HEK293T (cell line): Measurements from ENCODE around the gene RAB6A.
"Not testable (repeated sequence)": the region's sequence is repeated elsewhere in the genome, so short reads cannot be mapped to it uniquely, and the experiment has no call there.

Experiments
- ARNT ChIP-seq: fragments of 450-650 bp; IDR thresholded peaks from 2 replicates; pipeline ENCODE4 v1.6.1; 2017; ENCODE audit warnings: mild to moderate bottlenecking
- CTBP1 ChIP-seq: fragments of 450-650 bp; IDR thresholded peaks from 2 replicates; pipeline ENCODE4 v1.6.1; 2016; ENCODE audit warnings: borderline replicate concordance
- ELF4 ChIP-seq: fragments of 450-650 bp; IDR thresholded peaks from 2 replicates; pipeline ENCODE4 v1.6.1; 2017; ENCODE audit warnings: antibody characterized with exemption
- FOXA1 ChIP-seq: fragments of 450-650 bp; IDR thresholded peaks from 2 replicates; pipeline ENCODE4 v1.6.1; 2016; ENCODE audit warnings: mild to moderate bottlenecking
- FOXM1 ChIP-seq: fragments of 450-650 bp; IDR thresholded peaks from 2 replicates; pipeline ENCODE4 v1.6.1; 2017; ENCODE audit warnings: mild to moderate bottlenecking, borderline replicate concordance
- L3MBTL2 ChIP-seq: fragments of 450-650 bp; conservative IDR thresholded peaks from 2 replicates; pipeline ENCODE4 v1.6.1; 2016; ENCODE audit warnings: mild to moderate bottlenecking
- LEF1 ChIP-seq: fragments of 450-650 bp; IDR thresholded peaks from 2 replicates; pipeline ENCODE4 v1.6.1; 2017; ENCODE audit warnings: mild to moderate bottlenecking, borderline replicate concordance
- NFRKB ChIP-seq: fragments of 450-650 bp; IDR thresholded peaks from 2 replicates; pipeline ENCODE4 v1.6.1; 2016; ENCODE audit warnings: mild to moderate bottlenecking, moderate library complexity
- PKNOX1 ChIP-seq: fragments of 450-650 bp; IDR thresholded peaks from 2 replicates; pipeline ENCODE4 v1.6.1; 2016
- SP1 ChIP-seq: fragments of 450-650 bp; IDR thresholded peaks from 2 replicates; pipeline ENCODE4 v1.6.1; 2017
- SUZ12 ChIP-seq: fragments of 450-650 bp; IDR thresholded peaks from 2 replicates; pipeline ENCODE4 v1.6.1; 2016; ENCODE audit warnings: mild to moderate bottlenecking
- TARDBP ChIP-seq: fragments of 450-650 bp; IDR thresholded peaks from 2 replicates; pipeline ENCODE4 v1.6.1; 2016
- ZNF384 ChIP-seq: fragments of 450-650 bp; IDR thresholded peaks from 2 replicates; pipeline ENCODE4 v1.6.1; 2016

- not testable (repeated sequence) for TF ChIP-seq L3MBTL2, PKNOX1, LEF1, SP1, TARDBP, NFRKB, ARNT, ZNF384, SUZ12, FOXM1, ELF4, CTBP1, FOXA1
Measured at GRCh38 chr11:73770811-73771210, 9.9 kb upstream of the RAB6A start.
